ENCODE data around the gene GOLGA7B. TPM values are rescaled to one million over a fixed set of nuclear protein-coding genes. Genes with fewer than 3 reads are reported as not detected.
A peak's percentile ranks its signal among the peaks of the same experiment; 100 is the strongest.

The GOLGA7B gene
- total RNA-seq, 2 experiments from 2014 or later = 1.5 to 4.3 TPM

DNA sequence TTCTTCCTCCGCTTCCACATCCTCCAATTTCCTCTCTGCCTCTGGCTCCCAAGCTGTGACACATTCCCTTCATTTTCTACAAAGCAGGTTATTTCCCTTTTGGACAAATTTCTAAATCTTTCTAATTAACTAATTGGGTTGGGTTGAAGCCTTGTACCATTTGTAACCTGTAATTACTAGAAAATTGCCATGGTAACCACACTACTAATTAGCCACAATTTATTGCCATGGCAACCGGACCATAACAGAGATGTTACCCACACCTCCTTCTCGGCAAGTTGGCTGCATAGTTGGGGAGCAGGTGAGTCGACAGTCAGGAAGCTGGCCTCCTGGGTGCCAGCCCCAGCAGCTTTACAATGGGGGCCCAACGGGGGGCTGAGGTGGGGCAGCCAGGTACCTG, 61.6 kb downstream of the GOLGA7B start:
- Mint-ChIP-seq H3K4me1 (no peaks in the 10 kb centered on the region), H3K27ac (no peak overlapping the region), H3K36me3 (no peaks in the 10 kb centered on the region), H3K4me3 (no peak overlapping the region), H3K9me3 (ENCODE audit: low read depth) (no peaks in the 10 kb centered on the region), H3K27me3 (peaks cover 20% of the 10 kb centered on the region)
- no peak for DNase-seq
- ATAC-seq = no peak
- CTCF ChIA-PET = interaction anchor here (1.6 to 3.5 kb wide), 2 partner anchors 130 to 135 kb away, joined by 3 to 9 read pairs; no protein-coding TSS in a partner anchor

- Mint-ChIP-seq H3K9me3 (ENCODE audit: low read depth) (no peaks in the 10 kb centered on the region), H3K27ac (no peak overlapping the region), H3K4me3 (no peak overlapping the region), H3K4me1 (no peaks in the 10 kb centered on the region), H3K36me3 (no peaks in the 10 kb centered on the region), H3K27me3 (peaks cover 23% of the 10 kb centered on the region)
- DNase-seq = no peak
- no peak for ATAC-seq
- CTCF ChIA-PET = interaction anchor here (4.1 kb wide), 1 partner anchor 129 kb away, joined by 96 read pairs; no protein-coding TSS in a partner anchor
Observed at GRCh38 chr10:97913193-97913592, 63.5 kb downstream of the GOLGA7B start.

DNA sequence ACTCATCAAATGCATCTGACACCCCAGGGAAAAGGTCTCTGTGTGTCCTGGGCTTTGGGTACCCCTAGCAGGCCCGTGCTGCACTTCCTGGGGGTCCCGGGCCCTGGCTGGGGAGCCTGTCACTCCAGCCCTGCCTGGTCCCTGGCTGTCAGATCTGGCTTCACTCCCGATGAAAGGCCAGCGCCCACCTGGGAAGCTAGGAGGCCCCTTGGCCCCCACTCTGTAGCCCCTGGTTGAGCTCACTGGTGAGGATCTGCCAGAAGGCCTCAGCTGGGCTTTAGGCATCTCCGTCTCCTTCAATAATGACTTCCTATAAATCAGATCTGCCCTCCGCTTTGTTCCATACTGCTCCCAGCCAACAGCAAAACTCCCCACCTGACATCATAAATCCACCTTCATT, 64.0 kb downstream of the GOLGA7B start:
- Mint-ChIP-seq H3K4me3 (no peak overlapping the region), H3K36me3 (no peaks in the 10 kb centered on the region), H3K27ac (no peak overlapping the region), H3K27me3 (peaks cover 22% of the 10 kb centered on the region), H3K9me3 (ENCODE audit: low read depth) (no peaks in the 10 kb centered on the region), H3K4me1 (no peaks in the 10 kb centered on the region)
- CTCF ChIA-PET = interaction anchor here (1.5 to 4.1 kb wide), 5 partner anchors 18 to 133 kb away, joined by 4 to 96 read pairs (median 12); no protein-coding TSS in a partner anchor
- ATAC-seq (no peak), DNase-seq (no peak)

GRCh38 chr10:97914171-97914836, 64.7 kb downstream of the GOLGA7B start:
- DNase-seq = no peak
- no peaks in the 10 kb centered on the region for H3K9me3 Mint-ChIP-seq (ENCODE audit: low read depth)
- no peak overlapping the region for H3K4me3 Mint-ChIP-seq
- H3K27me3 Mint-ChIP-seq = peaks cover 24% of the 10 kb centered on the region
- no peaks in the 10 kb centered on the region for H3K4me1 Mint-ChIP-seq
- CTCF ChIA-PET = interaction anchor here (0.7 to 4.1 kb wide), 24 partner anchors 9 to 395 kb away, joined by 3 to 96 read pairs (median 7); partner anchors contain the start of gene R3HCC1L
- no peak for ATAC-seq
- no peak overlapping the region for H3K27ac Mint-ChIP-seq
- no peaks in the 10 kb centered on the region for H3K36me3 Mint-ChIP-seq

DNA sequence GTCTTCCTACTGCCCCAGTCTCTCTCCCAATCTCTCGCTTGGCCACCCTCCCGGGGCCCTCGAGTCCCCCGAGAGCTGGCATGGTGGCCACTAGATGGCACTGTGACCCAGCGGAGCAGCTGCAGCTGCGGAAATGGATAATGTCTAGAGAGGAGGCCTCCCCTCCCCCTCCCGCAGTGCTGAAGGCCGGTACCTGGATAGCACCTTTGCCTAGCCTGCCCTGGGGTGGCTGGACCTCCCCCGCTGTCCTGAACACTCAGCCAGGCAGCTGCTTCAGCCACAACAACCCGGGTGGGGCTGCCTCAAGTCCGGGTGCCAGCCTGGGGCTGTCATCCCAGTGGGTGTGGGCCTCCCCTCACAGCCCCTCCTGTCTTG, 65.2 kb downstream of the GOLGA7B start:
- peak; percentile 89 for ATAC-seq
- DNase-seq = peak; percentile 82
- Mint-ChIP-seq H3K27me3 (peaks cover 22% of the 10 kb centered on the region), H3K4me3 (no peak overlapping the region), H3K4me1 (no peaks in the 10 kb centered on the region), H3K9me3 (ENCODE audit: low read depth) (no peaks in the 10 kb centered on the region), H3K36me3 (no peaks in the 10 kb centered on the region), H3K27ac (no peak overlapping the region)
- CTCF ChIA-PET = interaction anchor here (0.6 to 4.1 kb wide), 25 partner anchors 9 to 460 kb away, joined by 3 to 96 read pairs (median 7); partner anchors contain the start of gene R3HCC1L

DNA sequence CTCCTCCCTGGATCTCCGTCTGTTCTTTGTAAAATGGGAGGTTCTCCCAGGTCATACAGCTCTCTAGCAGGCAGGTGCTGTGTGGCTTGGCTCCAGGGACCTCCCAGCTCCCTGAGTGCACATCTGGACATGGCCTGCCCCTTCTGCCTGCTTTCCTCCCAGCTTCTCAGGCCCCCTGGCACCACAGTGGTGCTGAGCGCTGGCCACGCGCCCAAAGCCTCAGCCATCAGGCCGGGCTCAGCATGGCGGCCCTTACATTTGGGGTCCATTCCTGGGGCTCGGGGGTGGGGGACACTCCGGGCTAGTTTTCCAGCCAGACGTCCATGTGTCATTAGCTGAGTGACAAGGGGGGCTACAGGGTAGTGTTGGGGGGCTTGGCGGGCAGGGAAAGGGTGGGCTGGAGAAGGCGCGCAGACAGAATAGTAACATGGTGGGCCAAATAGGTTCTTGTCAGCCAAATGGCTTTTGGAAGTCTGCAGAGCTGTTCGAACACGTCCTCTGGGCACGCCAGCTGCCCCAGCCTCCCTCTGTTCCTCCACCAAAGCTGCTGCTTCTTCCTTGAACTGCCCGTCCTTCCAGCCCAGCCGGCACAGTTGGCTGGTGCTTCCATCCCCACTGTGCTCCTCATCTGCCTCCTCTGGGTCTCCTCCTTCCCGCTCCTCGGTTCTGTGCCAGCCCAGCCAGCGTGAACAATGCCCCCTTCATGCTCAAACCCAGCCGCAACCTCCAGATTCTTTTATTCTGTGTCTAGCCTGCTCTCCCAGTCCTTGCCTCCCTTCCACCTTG, 65.9 kb downstream of the GOLGA7B start:
- no peak overlapping the region for H3K27ac Mint-ChIP-seq
- ATAC-seq (no peak), DNase-seq (no peak)
- no peaks in the 10 kb centered on the region for H3K4me1 Mint-ChIP-seq
- CTCF ChIA-PET = interaction anchor here (0.6 to 4.1 kb wide), 24 partner anchors 8 to 460 kb away, joined by 3 to 96 read pairs (median 7); partner anchors contain the start of gene R3HCC1L
- peaks cover 25% of the 10 kb centered on the region for H3K27me3 Mint-ChIP-seq
- no peaks in the 10 kb centered on the region for H3K9me3 Mint-ChIP-seq (ENCODE audit: low read depth)
- no peaks in the 10 kb centered on the region for H3K36me3 Mint-ChIP-seq
- no peak overlapping the region for H3K4me3 Mint-ChIP-seq

DNA sequence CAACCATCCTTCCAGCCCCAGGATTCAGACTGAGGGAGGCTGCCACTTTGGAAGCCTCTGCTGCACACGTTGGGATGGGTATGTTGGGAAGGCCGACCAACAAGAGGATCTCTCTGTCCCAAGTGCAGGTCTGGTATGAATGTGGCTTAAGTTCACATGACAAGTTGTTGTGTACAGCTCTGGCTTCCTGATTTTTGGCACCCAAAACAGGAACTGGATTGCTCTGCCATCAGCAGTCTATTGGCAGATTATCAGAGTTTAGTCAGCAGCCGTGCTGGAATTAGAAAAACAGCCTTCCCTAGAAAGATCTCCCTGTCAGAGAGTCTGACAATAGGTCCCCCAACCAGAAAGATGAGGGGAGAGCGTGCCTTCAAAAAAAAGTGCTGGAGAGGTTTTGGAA, 66.9 kb downstream of the GOLGA7B start:
- DNase-seq (no peak), ATAC-seq (no peak)
- no peaks in the 10 kb centered on the region for H3K9me3 Mint-ChIP-seq (ENCODE audit: low read depth)
- peaks cover 20% of the 10 kb centered on the region for H3K27me3 Mint-ChIP-seq
- CTCF ChIA-PET = interaction anchor here (2.7 to 4.1 kb wide), 3 partner anchors 24 to 130 kb away, joined by 13 to 96 read pairs (median 23); no protein-coding TSS in a partner anchor
- H3K4me3 Mint-ChIP-seq = no peak overlapping the region
- H3K4me1 Mint-ChIP-seq = no peaks in the 10 kb centered on the region
- no peaks in the 10 kb centered on the region for H3K36me3 Mint-ChIP-seq
- no peak overlapping the region for H3K27ac Mint-ChIP-seq

- Mint-ChIP-seq H3K27me3 (peaks cover 16% of the 10 kb centered on the region), H3K9me3 (ENCODE audit: low read depth) (no peaks in the 10 kb centered on the region), H3K27ac (no peak overlapping the region), H3K36me3 (no peaks in the 10 kb centered on the region), H3K4me1 (no peaks in the 10 kb centered on the region), H3K4me3 (no peak overlapping the region)
- ATAC-seq = no peak
- CTCF ChIA-PET = interaction anchor here (1.4 kb wide), 1 partner anchor 122 kb away, joined by 5 read pairs; no protein-coding TSS in a partner anchor
- no peak for DNase-seq
Observed at GRCh38 chr10:97919012-97919411, 69.4 kb downstream of the GOLGA7B start.

- Mint-ChIP-seq H3K4me3 (no peak overlapping the region), H3K27ac (no peak overlapping the region), H3K27me3 (peaks cover 20% of the 10 kb centered on the region), H3K9me3 (ENCODE audit: low read depth) (no peaks in the 10 kb centered on the region), H3K4me1 (no peaks in the 10 kb centered on the region), H3K36me3 (no peaks in the 10 kb centered on the region)
- CTCF ChIA-PET = interaction anchor here (1.2 kb wide), 1 partner anchor 120 kb away, joined by 3 read pairs; no protein-coding TSS in a partner anchor
- DNase-seq (no peak), ATAC-seq (no peak)
Observed at GRCh38 chr10:97920865-97921264, 71.2 kb downstream of the GOLGA7B start.

Other genes with a start within 250 kb of the GOLGA7B start
- 1 to 10 TPM; 1.9 to 2.1 TPM for gene MORN4, start 216.3 kb upstream of the GOLGA7B start, total RNA-seq
- gene PI4K2A, start 209.2 kb upstream of the GOLGA7B start, total RNA-seq = 10 to 100 TPM; 10.5 to 13.2 TPM
- gene AVPI1, start 162.6 kb upstream of the GOLGA7B start, total RNA-seq = 1 to 10 TPM; 1.8 to 1.9 TPM
- 1 to 10 TPM; 2.8 to 3.0 TPM for gene MARVELD1, start 136.1 kb upstream of the GOLGA7B start, total RNA-seq
- 10 to 100 TPM; 31.4 to 32.8 TPM for gene ZFYVE27, start 112.7 kb upstream of the GOLGA7B start, total RNA-seq
- gene SFRP5, start 77.8 kb upstream of the GOLGA7B start, total RNA-seq = not detected
- not detected for gene CRTAC1, start 180.8 kb downstream of the GOLGA7B start, total RNA-seq